AG10803 (cell line): ENCODE results near the gene EPB41L4A.

ENCODE experiments used
- DNase-seq: peaks from one replicate; pipeline ENCODE4 v3.0.0; 2010; ENCODE audit warnings: low read depth
- H3K4me3 ChIP-seq: 2 replicates; pipeline ENCODE4 v1.5.1; 2011; ENCODE audit warnings: mild to moderate bottlenecking, low read length, control low read depth
- TF ChIP-seq, protein P1 (sequence below): conservative IDR thresholded peaks from 2 replicates; pipeline ENCODE4 v1.5.1; 2011; ENCODE audit warnings: mild to moderate bottlenecking, low read length, control low read depth, inconsistent platforms

Gene EPB41L4A

DNA sequence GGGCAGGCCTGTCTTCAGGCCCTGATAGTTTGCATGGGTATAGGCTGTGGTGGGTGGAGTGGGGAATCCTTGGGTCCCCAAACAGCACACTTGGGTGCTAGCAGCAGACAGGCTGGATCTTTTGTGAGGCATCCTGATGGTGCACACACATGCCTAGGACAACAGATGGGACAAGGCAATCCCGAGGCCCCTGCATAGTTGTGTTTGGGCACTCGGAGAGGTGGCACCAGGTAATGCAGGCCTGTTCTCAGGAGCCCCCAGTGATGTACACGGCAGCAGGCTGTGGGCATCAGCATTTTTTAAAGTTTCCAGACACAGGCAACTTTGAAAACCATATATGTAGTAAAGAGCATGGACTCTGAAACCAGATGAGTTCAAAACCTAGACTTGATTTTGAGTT is 65.4 kb downstream of the EPB41L4A start:
- no peak for DNase-seq
- no peak overlapping the region for H3K4me3 ChIP-seq
- TF ChIP-seq, protein P1, sequence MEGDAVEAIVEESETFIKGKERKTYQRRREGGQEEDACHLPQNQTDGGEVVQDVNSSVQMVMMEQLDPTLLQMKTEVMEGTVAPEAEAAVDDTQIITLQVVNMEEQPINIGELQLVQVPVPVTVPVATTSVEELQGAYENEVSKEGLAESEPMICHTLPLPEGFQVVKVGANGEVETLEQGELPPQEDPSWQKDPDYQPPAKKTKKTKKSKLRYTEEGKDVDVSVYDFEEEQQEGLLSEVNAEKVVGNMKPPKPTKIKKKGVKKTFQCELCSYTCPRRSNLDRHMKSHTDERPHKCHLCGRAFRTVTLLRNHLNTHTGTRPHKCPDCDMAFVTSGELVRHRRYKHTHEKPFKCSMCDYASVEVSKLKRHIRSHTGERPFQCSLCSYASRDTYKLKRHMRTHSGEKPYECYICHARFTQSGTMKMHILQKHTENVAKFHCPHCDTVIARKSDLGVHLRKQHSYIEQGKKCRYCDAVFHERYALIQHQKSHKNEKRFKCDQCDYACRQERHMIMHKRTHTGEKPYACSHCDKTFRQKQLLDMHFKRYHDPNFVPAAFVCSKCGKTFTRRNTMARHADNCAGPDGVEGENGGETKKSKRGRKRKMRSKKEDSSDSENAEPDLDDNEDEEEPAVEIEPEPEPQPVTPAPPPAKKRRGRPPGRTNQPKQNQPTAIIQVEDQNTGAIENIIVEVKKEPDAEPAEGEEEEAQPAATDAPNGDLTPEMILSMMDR: no peak

DNA sequence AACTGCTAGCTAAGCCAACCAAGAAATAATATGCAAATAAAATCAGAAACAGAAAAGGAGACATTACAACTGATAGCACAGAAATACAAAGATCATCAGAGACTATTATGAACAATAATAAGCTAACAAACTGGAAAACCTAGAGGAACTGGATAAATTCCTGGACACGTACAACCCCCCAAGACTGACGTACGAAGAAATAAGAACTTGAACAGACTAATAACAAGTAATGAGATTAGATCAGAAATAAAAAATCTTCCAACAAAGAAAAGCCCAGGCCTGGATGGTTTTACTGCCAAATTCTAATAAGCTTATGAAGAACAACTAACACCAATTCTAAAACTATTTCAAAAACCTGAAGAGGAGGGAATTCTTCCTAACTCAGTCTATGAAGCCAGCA is 67.9 kb downstream of the EPB41L4A start:
- TF ChIP-seq, protein P1: no peak
- no peak overlapping the region for H3K4me3 ChIP-seq
- no peak for DNase-seq

DNA sequence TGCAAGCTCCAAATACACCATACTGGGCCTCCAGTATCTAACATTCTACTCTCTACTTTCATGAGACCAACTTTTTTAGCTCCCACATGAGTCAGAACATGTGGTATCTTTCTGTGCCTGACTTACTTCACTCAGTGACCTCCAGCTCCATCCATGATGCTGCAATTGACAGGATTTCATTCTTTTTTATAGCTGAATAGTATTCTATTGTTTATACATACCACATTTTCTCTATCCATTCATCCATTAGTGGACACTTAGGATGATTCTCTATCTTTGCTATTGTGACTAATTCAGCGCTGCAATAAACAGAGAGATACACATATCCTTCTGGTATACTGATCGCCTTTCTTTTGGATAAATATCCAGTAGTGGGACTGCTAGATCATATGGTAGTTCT is 68.5 kb downstream of the EPB41L4A start:
- no peak for DNase-seq
- H3K4me3 ChIP-seq: no peak overlapping the region
- TF ChIP-seq, protein P1: no peak

DNA sequence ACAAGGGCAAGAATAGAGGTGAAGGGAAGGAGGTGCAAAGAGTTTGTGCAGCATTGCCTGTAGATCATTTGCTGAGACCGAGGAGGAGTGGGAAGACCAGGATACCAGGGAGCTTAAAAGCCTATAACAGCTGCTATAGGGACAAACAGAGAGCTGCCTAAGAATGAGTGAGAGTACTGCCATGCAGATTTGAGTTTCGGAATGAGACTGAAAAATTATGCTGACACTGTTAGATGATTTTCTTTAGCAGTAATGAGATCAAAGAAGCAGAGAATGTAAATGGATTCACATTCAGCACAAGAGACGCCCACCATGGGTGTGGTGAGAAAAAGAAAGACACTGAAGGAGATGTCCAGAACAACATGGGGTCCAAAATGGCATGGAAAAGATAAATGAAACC is 69.7 kb downstream of the EPB41L4A start:
- DNase-seq: no peak
- TF ChIP-seq, protein P1: no peak
- no peak overlapping the region for H3K4me3 ChIP-seq

DNA sequence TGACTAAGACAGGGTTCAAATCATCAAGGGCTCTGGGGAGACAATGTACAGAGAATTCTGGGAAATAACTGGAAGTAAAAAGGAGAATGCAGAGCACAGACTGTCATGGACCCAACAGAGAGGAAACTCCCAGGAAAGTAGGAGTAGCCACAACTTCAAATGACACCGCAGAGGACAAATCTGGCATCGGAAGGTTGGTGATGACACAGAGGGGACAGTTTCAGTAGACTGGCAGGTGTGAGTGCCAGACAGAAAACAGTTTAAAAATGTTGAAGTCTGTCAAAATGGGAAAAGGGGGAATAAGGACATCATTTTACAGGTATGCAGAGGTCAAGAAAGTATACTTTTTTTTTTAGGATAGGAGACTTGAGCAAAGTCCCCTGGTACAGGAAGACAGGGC is 70.2 kb downstream of the EPB41L4A start:
- TF ChIP-seq, protein P1: no peak
- H3K4me3 ChIP-seq: no peak overlapping the region

DNA sequence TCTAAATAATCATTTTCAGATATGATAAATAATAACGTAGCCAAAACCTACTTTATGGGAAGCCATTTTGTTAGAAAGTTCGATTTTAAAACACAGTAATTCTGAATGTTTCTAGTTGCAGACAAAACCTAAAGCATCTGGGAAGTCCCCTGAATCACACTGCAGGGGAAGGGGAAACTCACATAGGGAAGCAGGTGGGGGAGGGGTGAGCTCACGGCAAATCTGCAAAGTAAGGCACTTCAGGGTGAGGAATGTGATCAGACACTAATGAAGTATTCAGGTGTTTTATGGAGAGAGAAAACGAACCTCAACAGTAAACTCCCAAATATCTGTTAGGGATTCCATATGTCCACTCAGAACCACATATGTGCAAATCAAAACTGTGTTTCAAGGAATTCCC is 70.7 kb downstream of the EPB41L4A start:
- no peak overlapping the region for H3K4me3 ChIP-seq
- DNase-seq: no peak
- TF ChIP-seq, protein P1: no peak

More for the DNA sequence above, 70.2 kb downstream of the EPB41L4A start:
- DNase-seq: no peak

DNA sequence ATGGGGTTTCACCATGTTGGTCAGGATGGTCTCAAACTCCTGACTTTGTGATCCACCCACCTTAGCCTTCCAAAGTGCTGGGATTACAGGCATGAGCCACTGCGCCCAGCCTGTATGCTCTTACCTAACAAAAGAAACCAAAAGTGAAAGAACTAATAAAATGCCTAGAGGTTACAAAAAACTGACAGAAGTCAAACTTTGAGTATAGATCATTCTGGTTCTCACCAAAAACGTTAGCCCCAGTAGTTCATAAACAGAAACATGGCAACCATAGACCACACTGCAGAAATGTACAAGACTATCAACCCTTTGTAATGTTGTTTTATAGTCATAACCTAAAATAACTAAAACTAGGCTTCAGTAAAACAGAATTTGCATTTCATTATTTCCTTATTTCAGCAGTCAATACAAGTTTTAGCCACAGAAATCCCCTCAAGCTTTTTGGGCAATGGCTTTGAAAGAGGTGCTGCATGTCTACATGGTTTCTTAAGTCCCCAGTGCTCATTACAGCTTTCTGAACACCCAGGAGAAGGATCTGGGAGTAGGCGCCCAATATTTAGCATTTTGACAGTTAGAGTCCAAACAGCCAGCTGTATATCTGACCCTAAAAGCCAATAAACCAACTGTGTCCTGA is 72.5 kb downstream of the EPB41L4A start:
- DNase-seq: no peak
- TF ChIP-seq, protein P1: no peak
- H3K4me3 ChIP-seq: no peak overlapping the region
